HG03439 (cell line): ENCODE results near the gene NBPF1.
"Not testable (repeated sequence)": the region's sequence is repeated elsewhere in the genome, so short reads cannot be mapped to it uniquely, and the experiment has no call there.

Experiments used
- ATAC-seq: cut with Tn5 transposase; IDR thresholded peaks from one replicate; pipeline ENCODE4 v1.9.1; 2021; ENCODE audit warnings: mild to moderate bottlenecking, moderate library complexity; ENCODE audit not compliant: unreplicated experiment

Gene NBPF1

GRCh38 chr1:16642025-16642966 lies 28.9 kb upstream of the NBPF1 start:
- not testable (repeated sequence) for ATAC-seq

- ATAC-seq, result not testable (repeated sequence)
These were observed 28.0 kb upstream of the NBPF1 start for GRCh38 chr1:16641159-16641975.

GRCh38 chr1:16639091-16640031 lies 26.0 kb upstream of the NBPF1 start:
- not testable (repeated sequence) for ATAC-seq

GRCh38 chr1:16637941-16638778 lies 24.8 kb upstream of the NBPF1 start:
- ATAC-seq, result not testable (repeated sequence)

GRCh38 chr1:16636551-16637195 lies 23.3 kb upstream of the NBPF1 start:
- ATAC-seq, result not testable (repeated sequence)

- not testable (repeated sequence) for ATAC-seq
These were observed 22.6 kb upstream of the NBPF1 start for GRCh38 chr1:16635959-16636358.

GRCh38 chr1:16633540-16634282 lies 20.3 kb upstream of the NBPF1 start:
- ATAC-seq, result not testable (repeated sequence)

GRCh38 chr1:16632044-16632850 lies 18.9 kb upstream of the NBPF1 start:
- ATAC-seq, result not testable (repeated sequence)

- ATAC-seq, result no peak
These were observed 18.1 kb upstream of the NBPF1 start for GRCh38 chr1:16631248-16632043.

GRCh38 chr1:16630661-16631247 lies 17.4 kb upstream of the NBPF1 start:
- no peak for ATAC-seq

- not testable (repeated sequence) for ATAC-seq
These were observed 16.7 kb upstream of the NBPF1 start for GRCh38 chr1:16629916-16630530.

GRCh38 chr1:16628361-16629111 lies 15.2 kb upstream of the NBPF1 start:
- ATAC-seq, result no peak

- not testable (repeated sequence) for ATAC-seq
These were observed 13.1 kb upstream of the NBPF1 start for GRCh38 chr1:16626409-16626983.

GRCh38 chr1:16625497-16626408 lies 12.4 kb upstream of the NBPF1 start:
- ATAC-seq, result no peak
